ENCODE measurements around the gene LRP8. TPM values are rescaled to one million over a fixed set of nuclear protein-coding genes. Genes with fewer than 3 reads are reported as not detected.
"Not testable (repeated sequence)": the region's sequence is repeated elsewhere in the genome, so short reads cannot be mapped to it uniquely, and the experiment has no call there.

The LRP8 gene
- total RNA-seq, 1 donor from 2014 or later: 12.8 TPM

DNA sequence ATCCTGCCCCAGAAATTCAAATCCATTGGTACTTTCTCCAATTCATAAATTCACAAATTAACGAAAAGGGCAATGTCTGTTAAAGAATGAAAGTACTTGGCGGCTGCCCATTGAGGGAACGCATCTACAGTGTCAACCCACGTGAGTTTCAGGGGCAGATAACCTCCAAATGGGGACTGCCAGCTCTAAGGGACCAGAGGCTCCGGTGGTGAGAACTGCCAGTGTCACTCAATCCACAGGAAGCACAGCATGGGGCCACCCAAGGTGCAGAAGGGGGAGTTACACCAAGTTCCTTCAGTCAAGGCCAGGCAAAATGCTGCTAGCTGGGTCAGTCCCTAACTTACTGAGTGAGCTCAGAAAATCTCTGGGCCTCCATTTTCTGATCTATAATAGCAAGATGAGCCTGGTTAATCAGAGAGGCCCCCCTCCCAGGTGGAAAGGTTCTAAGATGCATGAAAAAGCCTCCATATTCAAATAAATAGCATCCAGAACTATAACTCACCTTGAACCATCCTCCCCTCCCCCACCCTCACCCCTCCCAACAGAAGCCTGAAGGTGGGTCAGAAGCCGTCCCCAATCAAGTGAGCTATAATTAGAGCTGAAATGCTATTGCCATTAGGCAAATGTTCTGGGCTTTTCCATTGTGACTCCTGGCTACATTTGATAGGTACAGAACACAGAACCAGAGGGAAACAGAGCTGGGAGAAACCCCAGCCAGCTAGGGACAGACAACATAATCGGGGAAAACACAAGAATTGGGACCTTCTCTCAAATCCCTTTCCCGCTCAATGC, 41.7 kb downstream of the LRP8 start:
- DNase-seq (ENCODE audit: low read depth) (no peak), FAIRE-seq (no peak)
- Mint-ChIP-seq H3K4me1 (ENCODE audit: low read depth, unreplicated experiment) (no peaks in the 10 kb centered on the region), H3K4me3 (ENCODE audit: unreplicated experiment) (no peak overlapping the region), H3K27ac (ENCODE audit: unreplicated experiment) (no peak overlapping the region), H3K27me3 (ENCODE audit: low read depth, unreplicated experiment) (peaks cover 4% of the 10 kb centered on the region), H3K36me3 (ENCODE audit: low read depth, unreplicated experiment) (peaks cover 11% of the 10 kb centered on the region), H3K9me3 (ENCODE audit: unreplicated experiment) (no peaks in the 10 kb centered on the region)
- no peaks in the 10 kb centered on the region for H3K27me3 ChIP-seq (ENCODE audit: insufficient read depth, low read length)
- TF ChIP-seq CTCF (IDR thresholded peaks at IDR 0.05; ENCODE audit: insufficient read depth, low read depth, low read length) (no peak), EZH2 (IDR thresholded peaks at IDR 0.05; ENCODE audit: insufficient read depth, low read length) (no peak)
- H3K9me3 ChIP-seq (ENCODE audit: insufficient read depth, low read depth, low read length): no peaks in the 10 kb centered on the region
- H4K20me1 ChIP-seq (ENCODE audit: insufficient read depth, low read length): no peaks in the 10 kb centered on the region
- H3K4me3 ChIP-seq (ENCODE audit: insufficient read depth, low read depth, low read length): no peak overlapping the region
- H3K4me2 ChIP-seq (ENCODE audit: low read length): no peak overlapping the region
- no peak overlapping the region for H3K27ac ChIP-seq (ENCODE audit: low read depth, low read length)
- H3K36me3 ChIP-seq (ENCODE audit: insufficient read depth, low read length): no peaks in the 10 kb centered on the region
- no peaks in the 10 kb centered on the region for H3K4me1 ChIP-seq (ENCODE audit: insufficient read depth, low read length)
- no peak overlapping the region for H3K9ac ChIP-seq (ENCODE audit: low read length)
- no peaks in the 10 kb centered on the region for H3K79me2 ChIP-seq (ENCODE audit: insufficient read depth, low read length)
- H2AFZ ChIP-seq (ENCODE audit: low read depth, low read length): no peak overlapping the region

DNA sequence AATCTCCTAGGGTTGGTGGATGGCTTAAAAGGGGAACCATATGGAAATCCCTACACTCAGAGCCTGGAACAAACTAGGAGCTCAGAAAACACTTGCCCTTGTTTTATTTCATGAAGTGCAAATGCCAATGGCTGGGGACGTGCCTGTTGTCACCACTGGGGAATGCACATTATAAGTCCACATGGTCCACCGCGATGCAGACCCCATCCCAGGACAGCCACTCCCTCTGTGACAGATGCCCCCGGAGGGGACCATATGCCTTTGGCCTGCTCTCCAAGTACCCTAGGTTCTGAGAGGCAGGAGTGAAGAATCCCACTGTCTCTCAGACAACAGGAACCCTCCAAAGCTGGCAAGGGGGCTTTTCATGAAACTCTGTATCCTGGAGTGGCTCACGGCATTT, 42.3 kb downstream of the LRP8 start:
- no peaks in the 10 kb centered on the region for H3K9me3 ChIP-seq (ENCODE audit: insufficient read depth, low read depth, low read length)
- DNase-seq (ENCODE audit: low read depth) (no peak), FAIRE-seq (no peak)
- H3K4me3 Mint-ChIP-seq (ENCODE audit: unreplicated experiment): no peak overlapping the region
- H4K20me1 ChIP-seq (ENCODE audit: insufficient read depth, low read length): no peaks in the 10 kb centered on the region
- no peak overlapping the region for H2AFZ ChIP-seq (ENCODE audit: low read depth, low read length)
- no peaks in the 10 kb centered on the region for H3K79me2 ChIP-seq (ENCODE audit: insufficient read depth, low read length)
- H3K27ac Mint-ChIP-seq (ENCODE audit: unreplicated experiment): no peak overlapping the region
- H3K27me3 Mint-ChIP-seq (ENCODE audit: low read depth, unreplicated experiment): peaks cover 4% of the 10 kb centered on the region
- no peak for TF ChIP-seq EZH2 (IDR thresholded peaks at IDR 0.05; ENCODE audit: insufficient read depth, low read length)
- H3K36me3 ChIP-seq (ENCODE audit: insufficient read depth, low read length): no peaks in the 10 kb centered on the region
- no peak overlapping the region for H3K27ac ChIP-seq (ENCODE audit: low read depth, low read length)
- H3K36me3 Mint-ChIP-seq (ENCODE audit: low read depth, unreplicated experiment): peaks cover 14% of the 10 kb centered on the region
- H3K9ac ChIP-seq (ENCODE audit: low read length): no peak overlapping the region
- H3K4me3 ChIP-seq (ENCODE audit: insufficient read depth, low read depth, low read length): no peak overlapping the region
- H3K4me2 ChIP-seq (ENCODE audit: low read length): no peak overlapping the region
- no peaks in the 10 kb centered on the region for H3K4me1 ChIP-seq (ENCODE audit: insufficient read depth, low read length)
- H3K4me1 Mint-ChIP-seq (ENCODE audit: low read depth, unreplicated experiment): no peaks in the 10 kb centered on the region
- no peaks in the 10 kb centered on the region for H3K27me3 ChIP-seq (ENCODE audit: insufficient read depth, low read length)
- no peaks in the 10 kb centered on the region for H3K9me3 Mint-ChIP-seq (ENCODE audit: unreplicated experiment)

GRCh38 chr1:53284224-53285020, 43.4 kb downstream of the LRP8 start:
- H3K27me3 ChIP-seq (ENCODE audit: insufficient read depth, low read length): no peaks in the 10 kb centered on the region
- H3K9me3 Mint-ChIP-seq (ENCODE audit: unreplicated experiment): no peaks in the 10 kb centered on the region
- H3K4me1 ChIP-seq (ENCODE audit: insufficient read depth, low read length): no peaks in the 10 kb centered on the region
- FAIRE-seq (no peak), DNase-seq (ENCODE audit: low read depth) (no peak)
- no peaks in the 10 kb centered on the region for H3K9me3 ChIP-seq (ENCODE audit: insufficient read depth, low read depth, low read length)
- H4K20me1 ChIP-seq (ENCODE audit: insufficient read depth, low read length): no peaks in the 10 kb centered on the region
- no peak overlapping the region for H3K27ac ChIP-seq (ENCODE audit: low read depth, low read length)
- no peak overlapping the region for H3K4me3 Mint-ChIP-seq (ENCODE audit: unreplicated experiment)
- H2AFZ ChIP-seq (ENCODE audit: low read depth, low read length): no peak overlapping the region
- H3K27ac Mint-ChIP-seq (ENCODE audit: unreplicated experiment): no peak overlapping the region
- no peaks in the 10 kb centered on the region for H3K27me3 Mint-ChIP-seq (ENCODE audit: low read depth, unreplicated experiment)
- no peak for TF ChIP-seq EZH2 (IDR thresholded peaks at IDR 0.05; ENCODE audit: insufficient read depth, low read length)
- no peak for TF ChIP-seq CTCF (IDR thresholded peaks at IDR 0.05; ENCODE audit: insufficient read depth, low read depth, low read length)
- H3K36me3 ChIP-seq (ENCODE audit: insufficient read depth, low read length): no peaks in the 10 kb centered on the region
- no peak overlapping the region for H3K4me3 ChIP-seq (ENCODE audit: insufficient read depth, low read depth, low read length)
- H3K79me2 ChIP-seq (ENCODE audit: insufficient read depth, low read length): no peaks in the 10 kb centered on the region
- H3K4me2 ChIP-seq (ENCODE audit: low read length): no peak overlapping the region
- H3K9ac ChIP-seq (ENCODE audit: low read length): no peak overlapping the region
- H3K4me1 Mint-ChIP-seq (ENCODE audit: low read depth, unreplicated experiment): no peaks in the 10 kb centered on the region
- H3K36me3 Mint-ChIP-seq (ENCODE audit: low read depth, unreplicated experiment): peaks cover 10% of the 10 kb centered on the region

GRCh38 chr1:53283156-53283555, 44.7 kb downstream of the LRP8 start:
- not testable (repeated sequence) for H3K4me1 ChIP-seq (ENCODE audit: insufficient read depth, low read length)

More at GRCh38 chr1:53283156-53283555, 44.7 kb downstream of the LRP8 start:
- not testable (repeated sequence) for H3K9me3 ChIP-seq (ENCODE audit: insufficient read depth, low read depth, low read length); H4K20me1 ChIP-seq (ENCODE audit: insufficient read depth, low read length); FAIRE-seq; H3K27ac ChIP-seq (ENCODE audit: low read depth, low read length); H3K4me3 ChIP-seq (ENCODE audit: insufficient read depth, low read depth, low read length); H3K4me2 ChIP-seq (ENCODE audit: low read length); H3K27me3 Mint-ChIP-seq (ENCODE audit: low read depth, unreplicated experiment); H2AFZ ChIP-seq (ENCODE audit: low read depth, low read length); H3K79me2 ChIP-seq (ENCODE audit: insufficient read depth, low read length); H3K9ac ChIP-seq (ENCODE audit: low read length); H3K4me1 Mint-ChIP-seq (ENCODE audit: low read depth, unreplicated experiment); H3K4me3 Mint-ChIP-seq (ENCODE audit: unreplicated experiment); H3K27me3 ChIP-seq (ENCODE audit: insufficient read depth, low read length); DNase-seq (ENCODE audit: low read depth); H3K9me3 Mint-ChIP-seq (ENCODE audit: unreplicated experiment); H3K27ac Mint-ChIP-seq (ENCODE audit: unreplicated experiment); H3K36me3 ChIP-seq (ENCODE audit: insufficient read depth, low read length)
- peaks cover 10% of the 10 kb centered on the region for H3K36me3 Mint-ChIP-seq (ENCODE audit: low read depth, unreplicated experiment)

Measured in astrocyte (in vitro differentiated cells and primary cell).